GM21825 (cell line): ENCODE measurements around the gene TSHZ2.
"Not testable (repeated sequence)": the region's sequence is repeated elsewhere in the genome, so short reads cannot be mapped to it uniquely, and the experiment has no call there.

Experiments
- ATAC-seq: cut with Tn5 transposase; IDR thresholded peaks from one replicate; pipeline ENCODE4 v1.9.1; 2021; ENCODE audit warnings: mild to moderate bottlenecking, moderate library complexity; ENCODE audit not compliant: unreplicated experiment

Gene TSHZ2

DNA sequence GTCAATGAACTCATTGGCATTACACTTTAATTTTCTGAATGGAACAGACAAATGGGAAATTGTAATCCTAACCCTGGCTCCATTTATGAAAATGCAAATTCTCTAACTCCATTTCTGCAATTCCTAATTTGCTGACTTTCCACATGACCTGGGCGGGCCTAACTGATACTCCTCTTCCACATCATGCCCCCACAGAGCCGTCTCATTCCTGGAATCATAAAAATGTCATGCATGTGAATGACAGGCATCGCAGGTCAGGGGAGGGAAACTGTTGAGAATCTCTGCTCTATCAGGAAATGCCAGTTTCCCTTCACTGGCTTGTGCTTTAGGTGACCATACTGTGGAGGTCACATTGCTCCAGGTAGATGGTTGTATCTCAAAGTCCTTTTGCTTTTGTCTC lies 456.4 kb downstream of the TSHZ2 start:
- ATAC-seq: no peak

DNA sequence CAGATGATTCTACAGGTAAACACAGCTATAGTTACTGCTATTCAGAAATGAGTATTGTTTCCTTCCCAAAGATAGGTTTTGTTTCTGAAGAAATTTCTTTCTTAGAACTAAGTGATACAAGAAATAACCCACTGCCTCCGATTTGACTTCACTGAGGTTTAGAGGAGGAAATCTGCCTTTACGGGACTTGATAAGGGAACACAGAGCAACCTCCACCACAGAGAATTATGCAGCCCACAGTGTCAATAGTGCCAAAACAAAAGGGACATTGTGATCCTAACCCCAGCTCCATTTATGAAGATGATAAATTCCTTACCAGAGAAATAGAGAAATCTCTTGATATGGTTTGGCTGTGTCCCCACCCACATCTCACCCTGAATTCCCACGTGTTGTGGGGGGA lies 456.8 kb downstream of the TSHZ2 start:
- no peak for ATAC-seq

DNA sequence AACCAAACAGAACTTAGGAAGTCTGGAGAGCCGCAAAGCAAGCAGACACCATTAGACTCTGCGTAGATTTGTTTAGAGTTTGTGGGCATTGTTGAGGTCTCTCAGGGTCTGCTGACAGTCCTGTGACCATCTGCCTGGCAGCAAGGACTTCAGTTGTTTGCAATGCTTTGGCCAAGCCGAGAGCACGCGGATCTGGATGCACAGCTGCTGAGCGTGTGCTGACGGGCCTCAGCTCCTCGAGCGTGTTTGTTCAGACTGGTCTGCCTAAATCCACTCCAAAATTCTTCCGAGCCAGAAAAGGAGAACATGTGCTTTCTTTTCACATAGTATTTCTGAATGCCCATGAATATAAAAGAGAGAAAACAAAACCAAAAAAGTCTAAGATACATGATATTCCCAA lies 462.5 kb downstream of the TSHZ2 start:
- no peak for ATAC-seq

DNA sequence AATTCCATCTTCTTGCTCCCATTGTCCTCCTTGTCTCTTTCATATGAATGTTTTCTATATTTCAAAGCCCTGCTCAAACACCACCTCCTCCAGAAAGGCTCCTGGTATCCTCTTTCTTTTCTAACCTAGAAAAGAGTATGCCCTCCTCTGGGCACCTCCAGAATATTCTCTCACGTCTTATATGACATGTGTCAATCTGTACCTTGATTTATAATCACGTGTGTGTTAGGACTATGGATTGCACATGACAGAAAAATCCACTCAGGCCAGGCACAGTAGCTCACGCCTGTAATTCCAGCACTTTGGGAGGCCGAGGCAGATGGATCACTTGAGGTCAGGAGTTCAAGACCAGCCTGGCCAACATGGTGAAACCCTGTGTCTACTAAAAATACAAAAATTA lies 464.8 kb downstream of the TSHZ2 start:
- not testable (repeated sequence) for ATAC-seq

DNA sequence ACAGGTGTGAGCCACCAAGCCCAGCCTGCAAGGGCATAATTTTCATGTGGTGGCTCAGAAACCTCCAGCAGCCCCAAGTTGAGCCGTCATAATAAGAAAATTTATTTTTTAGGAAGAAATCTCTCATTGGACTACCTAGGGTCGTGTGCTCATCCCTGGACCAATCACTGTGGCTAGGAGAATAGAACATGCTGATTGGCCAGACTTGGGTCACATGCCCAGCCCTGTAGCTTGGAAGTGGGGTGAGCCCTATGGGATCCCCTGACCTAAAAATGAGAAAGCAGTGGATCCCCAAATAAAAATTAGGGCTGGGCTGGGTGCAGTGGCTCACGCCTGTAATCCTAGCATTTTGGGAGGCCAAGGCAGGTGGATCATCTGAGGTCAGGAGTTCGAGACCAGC lies 466.2 kb downstream of the TSHZ2 start:
- ATAC-seq: no peak

DNA sequence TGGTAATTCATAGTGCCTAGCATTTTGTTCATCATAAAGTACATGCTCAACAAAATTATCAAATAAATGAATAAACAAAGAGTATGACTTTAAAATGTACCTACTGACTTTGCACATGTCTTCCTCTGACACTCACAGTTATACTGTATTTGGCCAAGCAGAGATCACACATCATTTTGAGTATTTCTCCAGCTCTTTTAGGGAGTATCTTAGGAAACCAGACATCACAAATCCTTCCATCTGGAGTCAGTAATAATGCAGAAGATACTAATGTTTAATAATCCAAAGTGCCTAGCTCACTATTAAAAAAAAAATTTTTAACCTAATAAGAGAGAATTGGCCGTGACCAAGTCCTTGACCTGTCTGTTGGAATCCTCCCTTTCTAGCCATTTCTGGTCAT lies 466.9 kb downstream of the TSHZ2 start:
- no peak for ATAC-seq

DNA sequence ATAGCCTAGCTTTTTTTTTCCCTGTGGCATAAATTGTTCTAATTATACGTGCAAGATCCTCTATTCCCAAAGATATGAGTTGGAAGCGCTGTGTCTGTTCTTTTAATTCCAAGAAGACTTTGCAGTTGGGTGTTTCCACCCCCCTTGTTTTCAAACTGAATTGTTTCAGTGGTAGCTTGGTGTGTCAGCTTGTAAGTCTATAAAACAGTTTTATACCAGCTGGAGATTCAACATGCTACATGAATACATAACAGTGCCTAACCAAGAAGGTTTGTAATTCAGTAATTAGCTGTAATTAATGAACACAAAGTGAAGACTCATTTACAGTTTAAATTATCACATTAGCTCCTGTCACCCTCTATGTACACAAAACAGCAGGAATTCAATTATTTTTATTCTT lies 467.5 kb downstream of the TSHZ2 start:
- no peak for ATAC-seq

DNA sequence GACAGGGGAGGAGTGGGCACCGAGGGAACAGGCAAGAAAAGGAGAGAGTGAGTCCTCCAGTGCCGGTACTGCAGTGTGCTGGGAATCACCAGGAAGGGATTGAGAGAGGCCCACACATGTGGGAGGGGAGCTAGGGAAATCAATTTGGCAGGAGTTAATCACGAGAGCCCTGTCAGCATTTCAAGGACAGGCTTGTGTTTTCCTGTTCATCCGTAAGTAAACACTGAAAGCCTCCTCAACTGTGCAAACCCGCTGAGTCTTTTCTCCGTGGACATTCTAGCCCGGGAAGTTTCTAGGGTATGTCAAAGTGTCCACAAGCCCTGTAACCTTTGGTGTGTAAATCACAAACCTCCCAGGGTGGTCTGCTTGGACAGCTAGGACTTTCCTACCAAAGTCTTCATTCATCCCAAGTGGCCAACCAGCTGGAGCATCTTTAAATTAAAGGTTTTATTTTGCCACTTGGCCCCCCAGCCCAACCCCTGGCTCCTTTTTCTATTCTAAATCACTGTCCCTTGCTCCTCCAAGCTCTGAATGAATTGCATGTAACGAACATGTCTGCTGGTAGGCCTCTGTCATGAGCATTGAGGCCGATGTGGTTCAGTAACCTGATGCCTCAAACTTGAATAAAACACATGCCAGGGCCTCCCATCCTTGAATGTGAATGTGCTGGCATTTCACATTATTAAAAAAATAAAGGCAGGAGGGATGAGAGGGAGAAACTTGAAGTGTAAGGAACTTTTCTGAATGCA lies 472.4 kb downstream of the TSHZ2 start:
- ATAC-seq: no peak

DNA sequence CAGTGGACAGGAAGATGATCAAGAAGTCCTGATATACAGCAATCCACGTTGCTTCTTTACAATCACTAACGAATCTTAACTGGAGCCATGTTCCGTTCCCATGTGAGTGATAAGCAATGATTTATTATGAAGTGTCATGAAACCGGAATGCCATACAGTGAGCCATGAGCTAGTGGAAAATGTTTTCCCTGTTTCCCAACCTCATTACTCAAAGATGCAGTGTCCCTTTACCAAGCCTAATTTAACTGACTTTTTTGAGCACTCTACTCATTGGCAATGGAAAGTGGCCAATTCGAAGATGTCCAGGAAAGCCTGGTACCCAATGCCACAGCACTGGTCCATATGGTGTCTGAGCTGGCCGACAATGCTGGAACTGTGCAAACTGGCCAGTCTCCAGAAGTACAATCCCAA lies 473.2 kb downstream of the TSHZ2 start:
- ATAC-seq: no peak

DNA sequence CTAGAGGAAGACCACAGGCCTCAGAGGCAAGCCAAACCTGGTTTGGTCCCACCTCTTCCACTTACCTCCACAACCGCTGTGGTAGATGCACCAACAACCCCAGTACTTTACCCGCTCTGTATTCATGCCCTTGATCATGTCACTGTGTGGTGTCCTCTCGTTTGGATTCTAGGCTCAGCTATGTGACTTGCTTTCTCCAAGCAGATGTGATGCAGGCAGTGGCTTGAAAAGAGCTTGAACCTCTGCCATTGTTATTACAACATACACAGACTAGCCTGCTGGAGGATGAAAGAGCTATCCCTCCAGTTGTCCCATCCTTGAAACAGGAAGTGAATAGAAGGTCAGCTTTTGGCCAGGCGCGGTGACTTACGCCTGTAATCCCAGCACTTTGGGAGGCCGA lies 473.8 kb downstream of the TSHZ2 start:
- ATAC-seq: no peak

DNA sequence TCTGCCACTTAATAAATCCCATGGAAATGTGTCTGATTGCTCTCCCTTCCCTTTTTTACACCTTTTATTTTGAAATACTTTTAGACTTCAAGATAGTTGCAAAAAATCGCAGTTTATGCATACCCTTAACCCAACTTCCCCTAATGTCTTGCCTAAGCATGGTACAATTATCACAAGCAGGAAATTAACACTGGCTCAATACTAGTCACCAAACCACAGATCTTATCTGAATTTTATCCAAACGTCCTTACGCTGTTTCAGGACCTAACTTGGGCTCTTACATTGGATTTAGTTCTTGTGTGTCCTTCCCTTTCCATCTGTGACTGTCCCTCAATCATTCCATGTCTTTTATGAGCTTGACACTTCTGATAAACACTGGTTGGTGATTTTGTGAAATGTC lies 475.2 kb downstream of the TSHZ2 start:
- no peak for ATAC-seq

DNA sequence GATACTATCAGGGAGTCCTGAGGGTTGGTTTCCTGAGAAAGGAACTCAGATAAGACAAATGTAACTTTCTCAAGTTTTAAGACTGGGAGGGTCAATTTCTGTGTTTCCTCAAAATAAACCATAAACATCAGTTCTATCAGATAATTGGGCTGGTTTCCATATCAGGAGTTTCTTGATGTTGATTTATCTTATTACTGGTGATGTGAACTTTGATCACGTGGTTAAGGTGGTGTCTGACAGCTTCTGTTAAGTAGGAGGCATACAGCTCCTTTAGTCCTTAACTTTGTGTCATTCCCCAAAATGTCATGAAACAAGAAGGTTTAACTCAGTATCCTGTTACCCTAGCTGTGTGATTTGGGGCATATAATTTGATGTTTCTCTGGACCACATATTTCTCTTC lies 476.3 kb downstream of the TSHZ2 start:
- no peak for ATAC-seq

DNA sequence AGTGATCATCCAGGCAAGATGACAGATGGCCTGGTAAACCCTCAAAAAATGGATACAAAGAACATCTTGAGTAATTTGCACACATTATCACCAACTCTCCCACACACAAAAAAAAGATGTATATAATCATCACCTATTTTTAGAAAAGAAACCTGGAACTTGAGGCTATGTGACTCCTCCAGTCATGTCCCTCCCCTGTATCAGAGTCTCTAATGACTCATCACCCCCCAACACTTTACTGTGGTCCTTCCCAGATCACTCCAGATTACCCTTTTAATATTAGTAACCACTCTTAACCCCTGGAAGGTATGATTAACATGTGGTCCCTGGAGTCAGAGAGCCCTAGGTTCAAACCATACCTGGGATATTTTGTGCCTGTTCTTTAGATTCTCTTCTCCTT lies 476.7 kb downstream of the TSHZ2 start:
- ATAC-seq: no peak

DNA sequence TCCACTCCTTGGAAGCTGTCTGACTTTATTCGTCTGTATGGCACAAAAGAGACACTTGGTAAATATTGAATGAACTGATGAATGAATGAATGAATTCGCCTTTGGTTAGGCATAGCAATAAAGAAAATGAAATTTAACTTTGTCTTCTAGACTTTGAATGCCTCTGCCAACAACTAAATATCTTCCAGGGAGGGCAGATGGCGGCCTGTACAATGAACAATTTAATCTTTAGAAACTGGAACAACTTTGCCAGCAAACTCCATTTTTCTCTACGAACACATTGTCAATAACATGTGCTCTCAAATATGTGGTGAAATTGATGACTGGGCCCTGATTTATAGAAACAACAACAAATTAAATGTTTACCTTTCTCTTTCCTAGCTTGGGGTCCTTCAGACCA lies 480.9 kb downstream of the TSHZ2 start:
- ATAC-seq: no peak

DNA sequence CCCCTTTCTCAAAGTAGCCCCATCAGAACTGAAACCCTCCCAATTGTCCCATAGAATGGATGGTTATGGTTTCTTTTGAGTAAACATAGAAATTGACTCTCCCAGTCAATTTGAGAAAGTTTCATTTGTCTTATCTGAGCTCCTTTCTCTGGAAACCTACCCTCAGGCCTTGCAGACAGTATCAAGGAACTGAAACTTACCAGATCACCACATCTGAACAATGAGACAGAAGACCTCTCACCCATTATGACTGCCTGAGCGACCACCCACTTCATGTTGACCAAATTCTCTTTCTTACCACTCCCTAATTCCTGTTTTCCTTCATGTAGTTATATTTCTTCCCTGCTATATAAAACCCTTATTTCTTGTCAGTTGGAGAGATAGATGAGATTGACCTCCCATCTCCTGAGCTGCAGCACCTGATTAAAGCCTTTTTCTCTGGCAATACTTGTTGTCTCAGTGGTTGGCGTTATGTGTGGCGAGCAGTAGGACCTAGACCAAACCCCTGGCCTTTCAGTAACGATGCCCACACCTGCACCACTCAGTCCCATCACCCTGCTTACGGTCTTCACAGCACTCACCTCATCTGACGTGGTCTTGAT lies 482.6 kb downstream of the TSHZ2 start:
- no peak for ATAC-seq

DNA sequence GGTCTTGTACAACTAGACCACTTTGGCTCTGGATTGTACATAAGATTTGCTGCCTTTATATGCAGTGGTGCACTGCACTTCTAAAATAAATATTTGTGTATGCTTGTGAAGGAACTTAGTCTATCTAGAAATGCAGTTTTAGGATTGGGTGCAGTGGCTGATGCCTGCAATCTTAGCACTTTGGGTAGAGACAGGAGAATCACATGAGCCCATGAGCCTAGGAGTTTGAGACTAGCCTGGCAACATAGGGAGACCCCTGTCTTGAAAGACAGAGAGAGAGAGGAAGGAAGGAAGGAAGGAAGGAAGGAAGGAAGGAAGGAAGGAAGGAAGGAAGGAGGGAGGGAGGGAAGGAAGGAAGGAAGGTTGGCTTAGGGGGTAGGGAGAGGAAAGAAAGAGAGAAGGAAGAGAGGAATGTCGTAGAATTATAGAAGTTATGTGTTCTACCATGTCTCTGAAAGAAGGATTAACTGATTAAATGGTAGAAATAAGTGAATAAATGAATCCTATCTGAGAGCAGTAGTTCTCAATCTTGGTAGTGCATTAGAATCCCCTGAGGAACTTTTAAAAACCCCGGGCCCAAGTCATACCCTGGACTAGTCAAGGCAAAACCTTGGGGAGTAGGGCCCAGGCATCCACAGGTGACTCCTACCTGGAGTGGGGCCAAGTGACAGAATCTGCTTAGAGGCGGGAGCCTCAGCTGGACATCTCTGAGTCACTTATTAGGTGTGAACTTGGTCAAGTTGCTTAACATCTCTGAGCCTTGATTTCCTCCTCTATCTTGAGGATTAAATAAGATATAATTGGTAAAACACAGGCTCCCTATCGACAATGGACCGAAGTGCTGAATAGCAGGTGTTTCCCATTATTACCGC lies 491.2 kb downstream of the TSHZ2 start:
- no peak for ATAC-seq

DNA sequence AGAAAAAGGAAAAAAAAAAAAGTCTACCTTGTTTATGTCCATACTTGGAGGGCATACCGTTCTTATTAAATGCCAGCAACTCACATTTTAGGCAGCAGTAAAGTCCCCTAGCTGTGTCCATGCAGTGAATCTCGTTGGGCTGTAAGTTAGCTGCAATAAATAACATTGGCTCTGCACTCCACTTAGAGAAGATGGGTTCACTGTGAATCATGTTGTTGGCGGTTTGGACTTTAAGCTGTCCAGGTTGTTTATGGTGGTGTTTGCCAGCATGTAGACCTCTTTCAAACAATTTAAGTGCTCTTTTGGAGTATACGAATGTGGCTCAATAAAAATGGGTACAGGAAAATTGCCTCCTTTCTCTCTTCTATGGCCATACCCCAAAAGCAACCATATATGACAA lies 494.1 kb downstream of the TSHZ2 start:
- ATAC-seq: no peak

DNA sequence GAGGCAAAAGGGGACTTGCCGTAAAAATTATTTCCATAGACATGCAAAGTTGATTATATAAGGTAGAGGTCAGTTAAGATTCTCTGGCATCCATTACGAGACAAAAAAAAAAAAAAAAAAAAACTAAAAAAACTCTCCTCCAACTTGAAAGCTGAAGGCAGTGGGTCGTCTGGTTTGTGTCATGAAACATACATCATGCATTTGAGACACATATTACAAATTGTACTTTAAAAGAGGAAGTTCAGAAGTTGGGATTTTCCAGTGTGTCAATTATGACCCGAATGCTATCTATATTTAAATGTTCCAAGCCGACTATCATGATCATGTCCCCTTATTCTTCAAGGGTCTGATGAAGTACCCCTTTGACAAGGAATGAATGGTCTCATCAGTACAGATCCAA lies 496.4 kb downstream of the TSHZ2 start:
- ATAC-seq: no peak

DNA sequence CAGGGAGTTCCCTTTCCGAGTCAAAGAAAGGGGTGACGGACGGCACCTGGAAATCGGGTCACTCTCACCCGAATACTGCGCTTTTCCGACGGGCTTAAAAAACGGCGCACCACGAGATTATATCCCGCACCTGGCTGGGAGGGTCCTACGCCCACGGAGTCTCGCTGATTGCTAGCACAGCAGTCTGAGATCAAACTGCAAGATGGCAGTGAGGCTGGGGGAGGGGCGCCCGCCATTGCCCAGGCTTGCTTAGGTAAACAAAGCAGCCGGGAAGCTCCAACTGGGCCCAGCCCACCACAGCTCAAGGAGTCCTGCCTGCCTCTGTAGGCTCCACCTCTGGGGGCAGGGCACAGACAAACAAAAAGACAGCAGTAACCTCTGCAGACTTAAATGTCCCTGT lies 500.7 kb downstream of the TSHZ2 start:
- not testable (repeated sequence) for ATAC-seq

DNA sequence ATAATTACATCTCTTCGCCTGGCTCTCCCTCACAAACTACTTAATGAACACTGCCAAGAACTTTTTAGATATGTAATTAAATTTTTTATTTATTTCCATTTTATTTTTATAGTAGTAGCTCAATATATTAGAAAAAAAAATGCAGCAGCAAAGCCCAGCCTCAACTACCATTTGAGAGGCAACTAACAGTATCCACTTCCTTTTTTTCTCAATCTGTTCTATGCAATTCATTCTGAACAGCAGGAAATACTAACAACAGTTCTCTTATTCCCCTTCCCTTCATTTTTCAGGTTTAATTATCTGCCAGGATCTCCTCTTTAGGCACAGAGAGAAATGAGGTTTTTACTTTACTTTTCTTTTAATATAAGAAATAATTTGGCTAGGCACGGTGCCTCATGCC lies 508.8 kb downstream of the TSHZ2 start:
- ATAC-seq: no peak

DNA sequence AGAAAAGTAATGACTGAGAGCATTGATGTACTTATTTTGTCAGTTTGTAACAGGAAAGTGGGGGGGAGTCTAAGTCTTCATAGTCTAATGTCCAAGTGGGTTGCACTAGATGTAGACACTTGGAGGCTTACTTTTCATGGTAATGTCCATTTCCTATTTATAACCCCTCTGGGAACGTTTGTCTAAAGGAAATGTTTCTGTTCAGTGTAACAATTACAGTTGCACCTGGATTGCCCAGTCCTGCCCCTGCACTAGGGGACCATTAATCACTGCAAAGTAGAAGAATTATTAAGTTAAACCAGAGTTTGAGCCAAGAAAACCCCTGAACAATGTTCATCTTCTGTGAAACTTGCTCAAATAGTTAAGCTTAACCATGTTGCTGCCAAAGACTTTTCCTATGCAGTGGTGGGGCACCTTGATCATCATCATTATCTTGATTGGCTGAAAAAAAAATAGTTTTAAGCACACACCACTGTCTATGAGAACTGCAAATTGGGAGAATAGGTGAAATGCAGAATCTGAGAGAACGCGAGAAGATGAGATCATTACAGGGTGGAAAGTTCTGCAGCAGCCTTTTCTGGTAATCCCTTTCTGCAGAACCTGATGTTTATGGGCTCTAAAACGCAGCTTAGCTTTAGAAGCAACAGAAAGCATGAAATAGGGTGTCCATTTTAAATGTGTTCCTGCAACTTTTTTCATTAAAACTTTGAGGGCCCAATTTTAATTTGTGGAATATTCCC lies 515.5 kb downstream of the TSHZ2 start:
- no peak for ATAC-seq
